Activated CD4-positive, alpha-beta T cell treated with anti-CD3 and anti-CD28 coated beads, Interleukin-2, amount 50 U/mL, for 48 hours (primary cell): ENCODE results near the gene NCAM1.

ENCODE experiments used
- DNase-seq, 2 experiments: peaks; one replicate each; pipeline ENCODE4 v3.0.0-alpha.2; 2020

NCAM1 gene

GRCh38 chr11:113213549-113213948 is 252.3 kb downstream of the NCAM1 start:
- DNase-seq: no peak

- DNase-seq: no peak
Observed at GRCh38 chr11:113222241-113222640, 261.0 kb downstream of the NCAM1 start.

GRCh38 chr11:113234888-113235287 is 273.7 kb downstream of the NCAM1 start:
- no peak for DNase-seq

GRCh38 chr11:113237261-113237660 is 276.0 kb downstream of the NCAM1 start:
- DNase-seq: no peak

- no peak for DNase-seq
Observed at GRCh38 chr11:113238721-113239120, 277.5 kb downstream of the NCAM1 start.

GRCh38 chr11:113240389-113240788 is 279.2 kb downstream of the NCAM1 start:
- no peak for DNase-seq

- DNase-seq: no peak
Observed at GRCh38 chr11:113240790-113241635, 279.8 kb downstream of the NCAM1 start.

- no peak for DNase-seq
Observed at GRCh38 chr11:113241636-113242054, 280.4 kb downstream of the NCAM1 start.

- DNase-seq: no peak
Observed at GRCh38 chr11:113242060-113242459, 280.8 kb downstream of the NCAM1 start.

- DNase-seq: peak; percentile 11 to 24
Observed at GRCh38 chr11:113242767-113243397, 281.7 kb downstream of the NCAM1 start.

GRCh38 chr11:113243696-113244095 is 282.5 kb downstream of the NCAM1 start:
- no peak for DNase-seq

GRCh38 chr11:113245216-113245615 is 284.0 kb downstream of the NCAM1 start:
- no peak for DNase-seq

GRCh38 chr11:113247221-113247620 is 286.0 kb downstream of the NCAM1 start:
- no peak for DNase-seq

GRCh38 chr11:113247966-113248365 is 286.7 kb downstream of the NCAM1 start:
- no peak for DNase-seq

GRCh38 chr11:113248702-113249490 is 287.7 kb downstream of the NCAM1 start:
- DNase-seq: no peak

- no peak for DNase-seq
Observed at GRCh38 chr11:113249491-113249763, 288.2 kb downstream of the NCAM1 start.

- DNase-seq: no peak
Observed at GRCh38 chr11:113249786-113250185, 288.6 kb downstream of the NCAM1 start.

- no peak for DNase-seq
Observed at GRCh38 chr11:113251281-113251680, 290.1 kb downstream of the NCAM1 start.

- no peak for DNase-seq
Observed at GRCh38 chr11:113253406-113253805, 292.2 kb downstream of the NCAM1 start.

- DNase-seq: no peak
Observed at GRCh38 chr11:113255096-113255495, 293.9 kb downstream of the NCAM1 start.

GRCh38 chr11:113255741-113256140 is 294.5 kb downstream of the NCAM1 start:
- DNase-seq: no peak

- no peak for DNase-seq
Observed at GRCh38 chr11:113256431-113257202, 295.4 kb downstream of the NCAM1 start.

GRCh38 chr11:113260096-113260425 is 298.8 kb downstream of the NCAM1 start:
- DNase-seq: no peak
